OCI-LY1 (cell line): Measurements from ENCODE around the gene ALMS1.

ENCODE experiments used
- CTCF ChIP-seq: fragments of 200-600 bp; sonication (generic), shearing (Covaris generic); IDR thresholded peaks from 2 replicates; pipeline ENCODE4 v1.5.1; 2017; ENCODE audit warnings: mild to moderate bottlenecking, antibody characterized with exemption, low read length, moderate library complexity, mixed read lengths
- EZH2 ChIP-seq: fragments of 200-600 bp; sonication (generic), shearing (Covaris generic); IDR thresholded peaks from 2 replicates; pipeline ENCODE4 v1.8.0; 2017; ENCODE audit warnings: borderline replicate concordance, mixed run types, mild to moderate bottlenecking, antibody characterized with exemption, low read length, moderate library complexity, mixed read lengths

GRCh38 chr2:73503992-73504570 lies 118.4 kb downstream of the ALMS1 start:
- TF ChIP-seq CTCF (no peak), EZH2 (no peak)
